IPS DF 19.7 (cell line): ENCODE measurements around the gene DBN1.
"Not testable (repeated sequence)": the region's sequence is repeated elsewhere in the genome, so short reads cannot be mapped to it uniquely, and the experiment has no call there.

Source experiments
- DNase-seq: peaks from one replicate; pipeline ENCODE4 v3.0.0-alpha.2; 2013; ENCODE audit warnings: low read depth, low spot score

Gene DBN1

GRCh38 chr5:177429248-177430040 is 44.0 kb downstream of the DBN1 start:
- DNase-seq: no peak

DNA sequence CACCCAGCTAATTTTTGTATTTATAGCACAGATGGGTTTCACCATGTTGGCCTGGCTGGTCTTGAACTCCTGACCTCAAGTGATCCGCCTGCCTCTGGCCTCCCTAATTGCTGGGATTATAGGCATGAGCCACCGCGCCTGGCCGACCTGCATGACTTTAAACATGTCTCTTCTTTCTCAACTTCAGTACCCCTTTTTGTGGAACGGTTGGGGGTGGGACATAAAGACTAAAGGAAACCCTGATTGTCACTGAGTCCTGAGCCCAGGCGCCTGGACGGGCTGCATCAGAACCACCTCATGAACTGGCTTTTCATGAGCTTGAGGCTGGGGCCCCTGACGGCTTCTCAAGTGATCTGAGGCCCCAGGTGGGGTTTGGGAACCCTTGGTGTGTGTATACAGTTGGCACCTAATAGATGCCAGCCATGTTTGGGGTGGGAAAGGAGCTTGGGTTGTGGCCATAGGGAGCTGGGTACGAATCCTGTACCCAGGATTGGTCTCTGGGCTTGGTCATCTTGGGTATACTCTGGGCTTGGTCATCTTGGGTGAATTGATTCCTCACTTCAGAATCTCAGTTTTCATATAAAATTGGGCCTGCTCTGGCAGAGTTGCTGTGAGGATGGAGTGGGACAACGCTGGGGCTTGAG is 44.7 kb downstream of the DBN1 start:
- no peak for DNase-seq

- DNase-seq: no peak
Measured at GRCh38 chr5:177427919-177428573, 45.4 kb downstream of the DBN1 start.

GRCh38 chr5:177427211-177427822 is 46.1 kb downstream of the DBN1 start:
- DNase-seq: no peak

GRCh38 chr5:177426566-177427210 is 46.7 kb downstream of the DBN1 start, which contains the start of gene GRK6:
Gene GRK6 (plus strand): TSS chr5:177426676. CDS start chr5:177426846, 170 bp downstream.
- no peak for DNase-seq

DNA sequence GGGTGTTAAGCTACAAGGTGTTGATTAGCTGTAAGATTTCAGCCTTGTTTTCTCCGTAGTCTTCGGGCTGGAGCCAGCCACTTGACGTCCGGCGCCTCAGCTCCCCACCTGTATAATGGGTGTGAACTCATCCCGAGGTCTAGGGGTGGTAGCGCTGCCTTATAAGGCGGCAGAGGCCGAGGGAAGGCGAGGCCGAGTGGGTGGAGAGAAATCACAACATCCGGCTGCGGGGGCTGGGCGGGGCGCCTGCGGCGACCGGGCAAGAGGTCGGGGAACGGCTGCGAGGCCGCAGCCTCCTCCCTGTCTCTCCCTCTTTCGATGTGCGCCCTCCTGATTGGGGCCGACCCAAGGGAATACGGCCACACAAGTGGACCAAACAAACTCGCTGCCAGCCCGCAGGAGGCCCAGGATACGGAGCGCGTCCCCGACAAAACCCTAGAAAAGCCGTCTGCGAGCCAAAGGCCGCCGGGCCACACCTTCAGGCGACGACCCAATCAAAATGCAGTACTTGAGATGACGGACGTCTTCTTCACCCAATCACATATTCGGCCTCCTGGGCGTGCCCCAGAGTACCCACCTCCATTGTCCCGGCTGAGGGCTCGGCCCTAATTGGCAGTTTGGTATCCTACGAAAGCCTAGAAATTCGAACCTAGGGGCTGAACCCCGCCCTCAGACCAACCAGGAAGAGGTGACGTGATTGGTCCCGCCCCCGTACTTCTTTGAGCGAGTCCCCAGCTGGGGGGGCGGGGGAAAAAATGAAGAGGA is 47.5 kb downstream of the DBN1 start:
- peak; percentile 99 for DNase-seq

GRCh38 chr5:177425196-177425800 is 48.1 kb downstream of the DBN1 start:
- DNase-seq: no peak

- no peak for DNase-seq
Measured at GRCh38 chr5:177423671-177424070, 49.8 kb downstream of the DBN1 start.

DNA sequence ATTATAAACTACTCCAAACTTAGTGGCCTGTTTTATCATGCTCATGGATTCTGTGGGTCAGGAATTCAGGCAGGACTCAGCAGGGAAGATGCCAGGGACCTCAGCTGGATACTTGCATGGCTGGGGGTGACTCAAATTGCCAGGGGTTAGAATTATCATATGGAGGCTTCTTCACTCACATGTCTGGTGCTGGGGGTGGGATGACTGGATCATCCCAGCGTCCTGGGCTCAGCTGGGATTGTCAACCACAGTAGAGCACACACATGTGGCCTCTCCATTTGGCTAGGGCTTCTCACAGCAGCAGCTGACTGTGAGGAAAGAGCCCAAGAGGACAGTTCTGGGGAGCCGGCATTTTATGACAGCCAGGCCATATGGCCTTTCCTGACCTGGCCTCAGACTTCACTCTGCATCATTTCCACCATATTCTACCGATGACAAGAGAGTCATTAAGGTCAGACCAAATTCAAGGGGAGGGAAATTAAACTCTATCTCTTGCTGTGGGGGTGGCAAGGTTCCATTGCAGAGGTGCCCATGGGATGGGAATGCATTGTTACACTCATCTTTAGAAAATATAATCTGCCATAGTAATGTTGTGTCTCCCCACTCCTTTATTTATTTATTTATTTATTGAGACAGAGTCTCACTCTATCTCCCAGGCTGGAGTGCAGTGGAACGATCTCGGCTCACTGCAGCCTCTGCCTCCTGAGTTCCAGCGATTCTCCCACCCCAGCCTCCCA is 52.2 kb downstream of the DBN1 start:
- no peak for DNase-seq

DNA sequence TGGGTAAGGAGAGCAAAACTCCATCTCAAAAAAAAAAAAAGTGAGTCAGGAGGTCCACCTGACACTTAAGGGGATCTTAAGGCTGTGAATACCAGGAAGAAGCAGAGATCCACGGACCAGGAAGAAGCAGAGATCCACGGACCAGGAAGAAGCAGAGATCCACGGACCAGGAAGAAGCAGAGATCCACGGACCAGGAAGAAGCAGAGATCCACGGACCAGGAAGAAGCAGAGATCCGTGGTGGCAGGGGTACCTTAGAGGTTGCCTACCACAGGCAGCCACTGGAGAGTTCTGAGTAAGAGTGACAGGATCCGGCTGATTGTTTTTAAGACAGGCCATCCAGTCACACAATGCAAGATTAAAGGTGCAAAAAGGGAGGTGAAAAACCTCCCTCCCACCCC is 53.0 kb downstream of the DBN1 start:
- DNase-seq: not testable (repeated sequence)

GRCh38 chr5:177419046-177419445 is 54.4 kb downstream of the DBN1 start:
- DNase-seq: no peak

- DNase-seq: not testable (repeated sequence)
Measured at GRCh38 chr5:177417081-177417480, 56.4 kb downstream of the DBN1 start.

DNA sequence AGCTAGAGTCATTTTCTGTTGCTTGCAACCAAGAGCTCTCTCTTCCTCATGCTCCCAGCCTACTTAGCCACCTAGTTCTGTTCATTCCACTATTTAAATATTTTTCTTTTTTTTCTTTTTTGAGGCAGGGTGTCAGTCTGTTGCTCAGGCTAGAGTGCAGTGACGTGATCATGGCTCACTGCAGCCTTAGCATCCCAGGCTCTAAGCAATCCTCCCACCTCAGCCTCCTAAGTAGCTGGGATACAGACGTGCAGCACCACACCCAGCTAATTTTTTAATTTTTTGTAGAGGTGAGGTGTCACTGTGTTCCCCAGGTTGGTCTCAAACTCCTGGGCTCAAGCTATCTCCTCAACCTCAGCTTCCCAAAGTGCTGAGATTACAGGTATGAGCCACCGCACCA is 59.0 kb downstream of the DBN1 start:
- no peak for DNase-seq

DNA sequence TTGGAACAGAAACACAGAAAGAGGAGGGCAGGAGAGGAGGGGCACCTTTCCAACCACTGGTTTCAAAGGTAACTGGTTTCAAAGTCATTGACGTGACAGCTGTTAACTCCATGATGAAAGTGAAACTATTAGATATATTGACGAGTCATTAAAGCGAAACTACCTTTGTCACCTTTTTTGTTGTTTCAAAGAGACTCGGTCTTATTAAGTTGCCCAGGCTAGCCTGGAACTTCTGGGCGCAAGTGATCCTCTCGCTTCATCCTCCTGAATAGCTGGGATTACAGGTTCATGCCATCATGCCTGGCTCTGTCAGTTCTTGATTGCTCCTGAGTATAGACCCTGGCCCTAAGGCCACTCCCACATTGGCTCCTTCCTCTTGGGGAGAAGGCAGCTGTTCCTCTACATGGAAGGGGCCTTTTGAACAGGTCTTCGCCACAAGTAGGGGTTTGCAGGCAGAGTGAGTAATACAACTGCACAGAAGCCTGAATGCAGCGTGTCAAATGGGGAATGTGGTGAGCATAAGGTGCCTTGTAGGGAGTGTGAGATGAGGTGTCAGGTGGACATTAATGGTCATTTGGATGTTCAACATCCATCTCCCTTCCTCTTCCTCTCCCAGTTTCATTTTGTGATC is 60.7 kb downstream of the DBN1 start:
- DNase-seq: no peak

- no peak for DNase-seq
Measured at GRCh38 chr5:177410575-177410974, 62.9 kb downstream of the DBN1 start.

DNA sequence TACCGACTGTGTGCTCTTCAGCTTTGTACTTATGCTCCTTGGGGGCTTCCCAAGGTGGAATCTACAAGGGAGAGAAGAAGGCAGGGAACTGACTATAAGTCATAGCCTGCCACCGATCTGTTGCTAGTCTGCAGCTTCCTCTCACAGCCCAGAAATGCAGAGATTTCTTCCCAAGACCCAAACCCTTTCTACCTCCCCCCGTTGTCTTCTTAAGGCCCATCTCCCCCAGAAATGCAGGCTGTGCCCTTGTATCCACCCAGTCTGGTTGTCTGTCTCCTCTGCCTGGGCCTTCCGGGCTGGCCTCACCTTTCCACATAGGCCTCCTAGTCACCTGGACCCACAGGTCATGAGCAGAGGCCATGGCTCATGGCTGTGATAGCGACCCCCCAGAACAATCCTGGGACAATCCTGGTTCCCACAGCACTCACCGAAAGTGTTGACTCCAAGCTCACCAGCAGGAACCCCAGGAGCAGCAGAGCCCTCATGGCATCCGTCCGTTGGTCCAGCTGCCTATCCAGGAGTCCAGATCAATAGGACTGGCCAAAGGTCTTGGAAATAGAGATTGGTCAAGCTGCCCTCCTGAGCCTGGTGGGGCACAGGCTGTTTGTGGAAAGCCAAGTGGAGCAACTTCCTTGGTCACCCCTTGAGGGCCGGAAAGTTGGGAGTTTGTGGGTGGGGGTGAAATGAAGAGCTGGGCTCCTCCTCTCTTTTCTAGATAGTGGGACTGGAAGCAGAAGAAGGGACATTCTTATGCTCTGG is 64.2 kb downstream of the DBN1 start, which contains the start of gene F12:
F12 (minus strand) TSS at position 522 of the 759 bp plus-strand sequence; CDS start at position 485, 37 bp downstream.
- DNase-seq: no peak
